ENCODE results near the gene RNF225.

GRCh38 chr19:58387338-58388174, 7.9 kb upstream of the RNF225 start:
- TF ChIP-seq CTCF (IDR thresholded peaks at IDR 0.05) (no peak), EZH2 (IDR thresholded peaks at IDR 0.05; ENCODE audit: borderline replicate concordance, insufficient read depth, low read depth, low read length, poor library complexity, severe bottlenecking) (no peak)

Measured in B cell (primary cell).